ENCODE results near the gene BARHL1. TPM values are rescaled to one million over a fixed set of nuclear protein-coding genes. Genes with fewer than 3 reads are reported as not detected.

Gene BARHL1
- total RNA-seq, 2 donors from 2014 or later = not detected

DNA sequence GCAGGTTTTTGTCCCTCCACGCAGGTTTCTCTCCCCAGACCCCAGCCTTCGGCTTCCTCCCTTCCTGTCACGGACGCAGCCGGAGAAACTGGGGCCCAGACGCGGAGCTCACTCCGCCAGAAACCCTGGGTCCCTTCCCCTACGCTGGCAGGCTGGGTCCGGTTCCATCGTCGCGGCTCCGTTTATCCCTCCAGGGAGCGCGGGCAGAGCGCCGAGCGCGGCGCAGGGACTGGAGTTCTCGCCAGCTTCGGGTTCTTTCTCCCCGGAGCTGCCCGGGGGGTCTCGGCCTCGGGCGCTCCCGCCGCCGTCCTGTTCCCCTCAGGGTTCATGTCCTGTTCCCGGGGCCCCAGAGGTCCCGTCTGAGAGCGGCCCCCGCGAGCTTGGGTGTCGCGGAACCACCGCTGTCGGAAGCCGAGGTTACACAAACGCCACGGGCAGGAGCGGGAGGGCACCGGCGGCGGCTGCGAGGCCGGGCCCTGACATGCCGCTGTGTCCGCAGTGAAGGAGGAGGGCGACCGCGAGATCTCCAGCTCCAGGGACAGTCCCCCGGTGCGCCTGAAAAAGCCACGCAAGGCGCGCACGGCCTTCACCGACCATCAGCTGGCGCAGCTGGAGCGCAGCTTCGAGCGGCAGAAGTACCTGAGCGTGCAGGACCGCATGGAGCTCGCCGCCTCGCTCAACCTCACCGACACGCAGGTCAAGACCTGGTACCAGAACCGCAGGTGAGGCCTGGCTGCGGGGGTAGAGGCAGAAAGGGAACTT, 4.6 kb downstream of the BARHL1 start:
- H3K36me3 ChIP-seq = no peaks in the 10 kb centered on the region
- no peak for DNase-seq (ENCODE audit: low spot score)
- peaks cover 40% of the 10 kb centered on the region for H3K27me3 ChIP-seq (replicated peaks; ENCODE audit: insufficient read depth)
- TF ChIP-seq, protein P1, sequence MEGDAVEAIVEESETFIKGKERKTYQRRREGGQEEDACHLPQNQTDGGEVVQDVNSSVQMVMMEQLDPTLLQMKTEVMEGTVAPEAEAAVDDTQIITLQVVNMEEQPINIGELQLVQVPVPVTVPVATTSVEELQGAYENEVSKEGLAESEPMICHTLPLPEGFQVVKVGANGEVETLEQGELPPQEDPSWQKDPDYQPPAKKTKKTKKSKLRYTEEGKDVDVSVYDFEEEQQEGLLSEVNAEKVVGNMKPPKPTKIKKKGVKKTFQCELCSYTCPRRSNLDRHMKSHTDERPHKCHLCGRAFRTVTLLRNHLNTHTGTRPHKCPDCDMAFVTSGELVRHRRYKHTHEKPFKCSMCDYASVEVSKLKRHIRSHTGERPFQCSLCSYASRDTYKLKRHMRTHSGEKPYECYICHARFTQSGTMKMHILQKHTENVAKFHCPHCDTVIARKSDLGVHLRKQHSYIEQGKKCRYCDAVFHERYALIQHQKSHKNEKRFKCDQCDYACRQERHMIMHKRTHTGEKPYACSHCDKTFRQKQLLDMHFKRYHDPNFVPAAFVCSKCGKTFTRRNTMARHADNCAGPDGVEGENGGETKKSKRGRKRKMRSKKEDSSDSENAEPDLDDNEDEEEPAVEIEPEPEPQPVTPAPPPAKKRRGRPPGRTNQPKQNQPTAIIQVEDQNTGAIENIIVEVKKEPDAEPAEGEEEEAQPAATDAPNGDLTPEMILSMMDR (IDR thresholded peaks at IDR 0.05) = no peak
- H3K9me3 ChIP-seq = no peaks in the 10 kb centered on the region
- H3K27ac ChIP-seq = no peak overlapping the region
- no peak overlapping the region for H3K4me3 ChIP-seq
- ATAC-seq (ENCODE audit: insufficient number of reproducible peaks, low FRiP score, low read depth) = no peak
- H3K4me1 ChIP-seq (ENCODE audit: control insufficient read depth in 1 of 2, low read depth in 2 of 2) = peaks cover 0 to 8% of the 10 kb centered on the region in 2 donors

DNA sequence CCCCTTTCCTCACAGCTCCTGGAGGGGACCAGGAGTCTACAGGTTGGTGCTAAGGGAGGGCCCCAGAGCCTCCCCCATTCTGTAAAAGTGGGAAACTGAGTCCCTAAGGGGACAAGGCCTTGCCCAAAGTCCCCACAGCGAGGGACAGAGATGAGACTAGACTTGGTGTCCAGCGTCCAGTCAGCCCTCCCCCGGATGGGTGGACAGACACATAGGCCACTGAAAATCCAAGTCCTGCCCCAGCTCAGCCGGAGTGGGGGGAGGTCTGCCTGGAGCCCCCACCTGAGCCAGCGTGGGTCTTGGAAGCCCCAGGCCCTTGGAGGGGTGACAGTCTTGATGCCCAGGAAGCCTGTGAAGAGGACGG, 5.2 kb downstream of the BARHL1 start:
- Histone ChIP-seq H3K4me1 (ENCODE audit: control insufficient read depth in 1 of 2, low read depth in 2 of 2) (peaks cover 0 to 8% of the 10 kb centered on the region in 2 donors), H3K4me3 (no peak overlapping the region), H3K27me3 (replicated peaks; ENCODE audit: insufficient read depth) (peaks cover 40% of the 10 kb centered on the region), H3K27ac (no peak overlapping the region), H3K9me3 (no peaks in the 10 kb centered on the region), H3K36me3 (no peaks in the 10 kb centered on the region)
- DNase-seq (ENCODE audit: low spot score) (no peak), ATAC-seq (ENCODE audit: insufficient number of reproducible peaks, low FRiP score, low read depth) (no peak)
- TF ChIP-seq, protein P1 (IDR thresholded peaks at IDR 0.05) = no peak

DNA sequence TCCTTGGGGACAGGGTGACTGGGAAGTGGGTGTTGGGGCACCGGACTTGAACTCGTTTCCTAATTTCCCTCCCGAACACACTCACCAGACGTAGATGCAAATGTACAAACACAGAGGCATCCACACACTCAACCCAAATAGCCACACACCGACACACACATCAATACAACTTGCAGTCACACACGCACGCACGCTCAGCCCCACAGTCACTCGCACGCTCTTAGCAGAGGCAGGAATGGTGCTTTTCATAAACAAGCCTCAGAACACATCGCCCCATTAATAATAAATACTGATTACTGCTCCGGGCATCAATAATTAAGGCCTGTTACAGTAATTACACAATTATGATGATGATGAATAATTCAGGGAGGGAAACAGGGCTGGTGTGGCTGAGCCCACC, 5.7 kb downstream of the BARHL1 start:
- ATAC-seq (ENCODE audit: insufficient number of reproducible peaks, low FRiP score, low read depth) = no peak
- no peaks in the 10 kb centered on the region for H3K9me3 ChIP-seq
- no peak overlapping the region for H3K4me3 ChIP-seq
- DNase-seq (ENCODE audit: low spot score) = no peak
- H3K27me3 ChIP-seq (replicated peaks; ENCODE audit: insufficient read depth) = peaks cover 36% of the 10 kb centered on the region
- peaks cover 0 to 8% of the 10 kb centered on the region in 2 donors for H3K4me1 ChIP-seq (ENCODE audit: control insufficient read depth in 1 of 2, low read depth in 2 of 2)
- H3K27ac ChIP-seq = no peak overlapping the region
- TF ChIP-seq, protein P1 (IDR thresholded peaks at IDR 0.05) = no peak
- H3K36me3 ChIP-seq = no peaks in the 10 kb centered on the region

DNA sequence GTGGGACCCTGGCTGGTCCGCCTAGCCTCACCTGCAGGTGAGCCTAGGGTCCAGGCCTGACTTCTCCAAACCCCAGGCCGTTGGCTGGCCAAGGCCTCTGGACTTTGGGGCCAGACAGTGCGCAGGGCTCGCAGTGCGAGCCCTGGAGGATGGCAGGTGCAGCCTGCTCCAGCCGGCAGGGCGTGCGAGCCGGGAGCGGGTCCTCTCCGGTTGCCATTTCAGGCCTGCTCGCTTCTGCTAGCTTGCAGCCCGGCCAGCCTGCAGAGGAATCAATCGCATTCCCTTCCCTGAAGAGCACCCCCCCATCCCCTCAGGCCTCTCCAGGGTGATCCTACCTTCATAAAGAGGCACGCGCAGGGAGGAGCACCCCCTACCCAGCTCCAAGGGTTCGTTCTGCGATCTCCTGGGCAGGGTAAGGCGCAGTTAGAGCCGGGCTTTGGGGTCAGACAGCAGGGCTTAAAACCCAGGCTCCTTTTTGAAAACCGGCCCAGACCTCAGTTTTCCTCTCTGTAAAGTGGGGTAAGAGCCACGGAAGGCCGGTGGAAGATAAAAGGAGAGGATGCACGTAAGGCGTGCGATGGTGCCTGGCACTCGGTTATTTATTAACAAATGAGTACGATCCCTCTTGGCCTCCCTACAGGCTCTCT, 6.2 kb downstream of the BARHL1 start:
- peaks cover 0 to 8% of the 10 kb centered on the region in 2 donors for H3K4me1 ChIP-seq (ENCODE audit: control insufficient read depth in 1 of 2, low read depth in 2 of 2)
- peaks cover 31% of the 10 kb centered on the region for H3K27me3 ChIP-seq (replicated peaks; ENCODE audit: insufficient read depth)
- TF ChIP-seq, protein P1 (IDR thresholded peaks at IDR 0.05) = no peak
- DNase-seq (ENCODE audit: low spot score) (no peak), ATAC-seq (ENCODE audit: insufficient number of reproducible peaks, low FRiP score, low read depth) (no peak)
- H3K36me3 ChIP-seq = no peaks in the 10 kb centered on the region
- H3K9me3 ChIP-seq = no peaks in the 10 kb centered on the region
- no peak overlapping the region for H3K4me3 ChIP-seq
- no peak overlapping the region for H3K27ac ChIP-seq

DNA sequence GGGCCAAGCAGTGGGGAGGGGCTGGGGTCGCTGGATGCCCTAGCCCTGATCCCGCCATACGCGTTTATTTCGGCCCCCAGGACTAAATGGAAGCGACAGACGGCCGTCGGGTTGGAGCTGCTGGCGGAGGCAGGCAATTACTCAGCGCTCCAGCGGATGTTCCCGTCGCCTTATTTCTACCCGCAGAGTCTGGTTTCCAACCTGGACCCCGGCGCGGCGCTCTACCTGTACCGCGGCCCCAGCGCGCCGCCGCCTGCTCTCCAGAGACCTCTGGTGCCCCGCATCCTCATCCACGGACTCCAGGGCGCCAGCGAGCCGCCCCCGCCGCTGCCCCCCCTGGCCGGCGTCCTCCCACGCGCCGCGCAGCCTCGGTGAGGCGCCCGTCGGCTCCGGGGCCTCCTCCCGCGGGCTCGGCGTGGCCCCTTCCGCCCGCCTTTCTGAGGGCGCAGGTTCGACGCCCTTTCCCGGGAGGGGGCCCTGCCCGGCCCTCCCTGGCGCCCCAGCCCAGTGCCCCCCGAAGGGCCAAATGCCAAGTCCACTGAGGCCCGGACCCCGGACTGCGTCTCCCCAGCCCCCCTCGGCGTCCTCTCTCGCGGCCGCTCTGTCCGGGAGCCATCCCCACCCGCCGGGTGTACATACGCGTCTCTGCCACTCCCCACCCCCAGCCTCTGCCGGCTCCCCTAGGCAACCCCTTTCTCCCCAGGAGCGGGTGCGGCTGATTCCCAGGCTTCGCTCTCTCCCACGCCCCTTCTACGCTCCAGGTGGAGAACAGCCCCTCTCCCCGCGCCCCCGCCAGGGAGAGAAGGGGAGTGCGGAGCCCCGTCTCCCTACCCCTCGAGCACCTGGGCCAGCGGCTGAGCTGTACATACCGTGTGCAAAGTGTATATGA, 7.0 kb downstream of the BARHL1 start:
- Histone ChIP-seq H3K4me3 (no peak overlapping the region), H3K4me1 (ENCODE audit: control insufficient read depth in 1 of 2, low read depth in 2 of 2) (peaks cover 0 to 8% of the 10 kb centered on the region in 2 donors), H3K27ac (no peak overlapping the region), H3K36me3 (peaks cover 4% of the 10 kb centered on the region), H3K27me3 (replicated peaks; ENCODE audit: insufficient read depth) (peaks cover 26% of the 10 kb centered on the region), H3K9me3 (no peaks in the 10 kb centered on the region)
- TF ChIP-seq, protein P1 (IDR thresholded peaks at IDR 0.05) = no peak
- DNase-seq (ENCODE audit: low spot score) (no peak), ATAC-seq (ENCODE audit: insufficient number of reproducible peaks, low FRiP score, low read depth) (no peak)

Data from thoracic aorta (tissue), 2 donors.